Activated CD4-positive, CD25-positive, alpha-beta regulatory T cell treated with anti-CD3 and anti-CD28 coated beads, Interleukin-2, amount 50 U/mL, for 72 hours (primary cell): Measurements from ENCODE around the gene ELOVL6.
"Not testable (repeated sequence)": the region's sequence is repeated elsewhere in the genome, so short reads cannot be mapped to it uniquely, and the experiment has no call there.

Experiments used
- DNase-seq: peaks from one replicate; pipeline ENCODE4 v3.0.0; 2021

The ELOVL6 gene, protein sequence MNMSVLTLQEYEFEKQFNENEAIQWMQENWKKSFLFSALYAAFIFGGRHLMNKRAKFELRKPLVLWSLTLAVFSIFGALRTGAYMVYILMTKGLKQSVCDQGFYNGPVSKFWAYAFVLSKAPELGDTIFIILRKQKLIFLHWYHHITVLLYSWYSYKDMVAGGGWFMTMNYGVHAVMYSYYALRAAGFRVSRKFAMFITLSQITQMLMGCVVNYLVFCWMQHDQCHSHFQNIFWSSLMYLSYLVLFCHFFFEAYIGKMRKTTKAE

DNA sequence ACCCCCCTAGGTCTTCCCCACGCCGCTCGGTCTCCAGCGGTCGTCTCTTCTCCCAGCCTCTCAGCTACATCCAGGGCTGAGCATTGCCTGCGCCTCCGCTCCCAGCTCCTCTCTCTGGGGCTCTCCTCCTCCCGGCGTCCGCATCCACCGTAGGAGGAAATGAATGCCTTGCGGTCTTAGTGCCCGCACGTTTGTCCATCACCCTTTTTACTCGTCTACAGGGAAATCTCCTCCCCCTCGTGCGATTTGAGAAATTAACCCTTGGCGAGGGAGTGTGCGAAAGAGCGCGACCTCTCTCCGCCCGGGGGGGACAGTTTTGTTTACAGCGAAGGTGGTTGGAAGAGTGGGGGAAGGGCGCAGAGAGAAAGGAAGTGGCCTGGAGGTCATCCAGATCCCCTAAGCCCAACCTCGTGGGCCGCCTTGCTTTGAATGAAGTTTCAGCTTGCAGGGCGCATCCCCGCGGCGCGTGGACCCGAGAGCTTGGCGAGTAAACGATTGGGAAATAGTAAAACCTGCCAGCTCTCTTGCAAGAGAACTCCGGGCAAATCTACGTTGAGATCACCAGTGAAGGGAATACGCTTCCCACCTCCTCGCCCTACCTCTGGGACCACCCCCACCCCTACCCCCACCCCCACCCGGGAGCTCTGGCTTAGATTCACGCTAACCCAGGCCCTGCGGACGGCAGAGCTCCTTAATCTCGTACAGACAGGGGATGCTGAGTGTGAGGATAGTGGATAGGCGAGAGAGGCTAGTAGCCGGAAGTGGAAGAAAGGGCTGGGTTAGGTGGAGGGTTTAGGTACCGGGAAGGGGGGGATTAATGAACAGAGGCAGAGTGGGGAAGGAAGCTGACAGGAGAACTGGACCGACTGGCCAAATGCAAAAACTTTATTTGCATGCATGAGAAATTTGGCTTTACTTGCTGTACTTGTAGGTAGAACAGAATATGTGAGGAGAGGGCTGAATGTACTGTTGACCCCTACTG lies at the start of gene ELOVL6:
Gene ELOVL6, minus strand, starts transcription at position 181 of the 982 bp plus-strand sequence. CDS start 280 bp downstream, outside the sequence.
- DNase-seq = no peak

DNA sequence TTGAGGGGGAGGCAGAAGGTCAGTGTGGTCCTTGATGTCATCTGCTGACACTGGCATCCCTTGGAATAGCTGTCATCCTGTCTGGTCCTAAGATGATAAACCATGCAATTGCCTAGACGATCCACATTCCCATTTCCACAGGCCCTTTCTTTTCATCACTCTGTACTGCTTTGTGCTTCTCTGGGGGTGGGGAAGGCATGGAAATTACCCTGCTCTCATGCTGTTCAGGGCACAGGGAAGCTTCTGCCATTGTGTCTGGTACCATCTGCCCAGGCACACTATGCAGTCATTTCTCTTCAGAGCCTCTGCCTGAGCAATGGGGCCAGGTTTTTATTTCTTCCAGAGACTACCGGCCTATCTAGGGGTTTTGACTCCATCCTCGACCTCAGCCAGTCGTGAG lies 49.7 kb upstream of the ELOVL6 start:
- no peak for DNase-seq

DNA sequence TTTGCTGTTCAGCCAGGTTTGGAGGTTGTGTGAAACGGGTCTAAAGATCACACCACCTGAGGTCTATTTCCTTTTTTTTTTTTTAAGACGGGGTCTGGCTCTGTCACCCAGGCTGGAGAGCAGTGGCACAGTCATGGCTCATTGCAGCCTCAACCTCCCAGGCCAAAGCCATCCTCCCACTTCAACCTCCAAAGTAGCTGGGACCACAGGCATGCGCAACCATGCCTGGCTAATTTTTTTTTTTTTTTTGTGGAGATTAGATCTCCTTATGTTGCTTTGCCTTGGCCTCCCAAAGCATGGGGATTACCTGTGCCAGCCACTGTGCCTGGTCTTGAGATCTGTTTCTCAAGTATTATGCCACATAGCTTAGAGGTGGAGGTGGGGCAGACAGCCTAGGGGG lies 49.2 kb upstream of the ELOVL6 start:
- DNase-seq = no peak

DNA sequence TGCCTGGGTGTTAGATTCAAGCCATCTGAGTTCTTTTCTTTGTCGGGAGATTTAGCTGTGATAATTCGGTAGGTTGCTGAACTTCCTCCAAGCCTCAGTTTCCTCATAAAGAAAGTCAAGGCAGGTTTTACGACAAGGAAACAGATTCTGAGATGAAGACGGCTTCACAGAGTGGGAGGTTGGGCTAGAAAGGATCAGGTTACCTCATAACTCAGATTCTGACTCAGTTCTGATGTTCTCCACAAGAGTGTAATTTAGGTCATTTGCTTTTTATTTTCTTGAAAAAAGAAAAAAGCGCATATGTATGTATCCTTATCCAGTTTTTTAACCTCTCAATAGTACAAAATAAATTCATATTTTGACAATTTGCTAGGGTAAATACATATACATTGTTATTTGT lies 47.2 kb upstream of the ELOVL6 start:
- no peak for DNase-seq

DNA sequence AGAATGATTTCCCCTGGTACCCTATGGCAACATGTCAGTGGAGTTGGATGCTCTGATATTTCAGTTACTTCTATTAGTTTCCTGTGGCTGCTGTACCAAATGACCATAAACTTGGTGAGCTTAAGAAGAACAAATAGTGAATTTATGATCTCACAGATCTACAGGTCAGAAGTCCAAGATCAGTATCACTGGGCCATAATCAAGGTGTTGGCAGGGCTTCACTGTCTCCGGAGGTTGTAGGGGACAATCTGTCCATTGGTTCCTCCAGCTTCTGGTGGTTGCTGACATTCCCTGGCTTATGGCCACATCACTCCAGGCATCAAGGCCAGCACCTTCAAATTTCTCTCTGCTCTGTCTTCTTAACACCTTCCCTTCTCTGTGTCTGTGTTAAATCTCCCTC lies 37.9 kb upstream of the ELOVL6 start:
- DNase-seq = no peak

DNA sequence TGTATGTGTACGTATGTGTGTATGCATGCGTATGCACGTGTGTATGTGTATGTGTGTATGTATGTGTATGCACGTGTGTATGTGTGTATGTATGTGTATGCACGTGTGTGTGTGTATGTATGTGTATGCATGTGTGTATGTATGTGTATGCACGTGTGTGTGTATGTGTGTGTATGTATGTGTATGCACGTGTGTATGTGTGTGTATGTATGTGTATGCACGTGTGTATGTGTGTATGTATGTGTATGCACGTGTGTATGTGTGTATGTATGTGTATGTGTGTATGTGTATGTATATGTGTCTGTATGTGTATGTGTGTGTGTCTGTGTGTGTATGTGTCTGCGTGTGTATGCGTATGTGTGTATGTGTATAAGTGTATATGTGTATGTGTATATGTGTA lies 35.2 kb upstream of the ELOVL6 start:
- not testable (repeated sequence) for DNase-seq

DNA sequence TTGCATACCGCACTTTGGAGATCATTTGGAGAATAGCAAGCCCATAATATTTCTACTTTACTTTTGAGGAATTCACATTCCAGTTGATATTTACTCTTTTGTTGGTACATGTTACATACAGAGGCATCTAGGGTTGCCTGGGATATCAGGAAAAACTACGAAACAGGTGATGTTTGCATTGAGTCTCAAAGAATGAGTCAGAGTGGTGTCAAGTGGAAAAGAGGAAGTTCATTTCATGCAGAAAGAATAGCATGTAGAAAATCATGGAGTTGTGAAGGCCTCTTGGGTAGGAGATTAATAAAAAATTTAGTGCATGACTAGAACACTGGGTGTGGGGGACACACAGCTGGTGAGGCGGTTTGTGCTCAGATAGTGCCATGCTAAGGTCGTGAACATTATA lies 33.5 kb upstream of the ELOVL6 start:
- no peak for DNase-seq

DNA sequence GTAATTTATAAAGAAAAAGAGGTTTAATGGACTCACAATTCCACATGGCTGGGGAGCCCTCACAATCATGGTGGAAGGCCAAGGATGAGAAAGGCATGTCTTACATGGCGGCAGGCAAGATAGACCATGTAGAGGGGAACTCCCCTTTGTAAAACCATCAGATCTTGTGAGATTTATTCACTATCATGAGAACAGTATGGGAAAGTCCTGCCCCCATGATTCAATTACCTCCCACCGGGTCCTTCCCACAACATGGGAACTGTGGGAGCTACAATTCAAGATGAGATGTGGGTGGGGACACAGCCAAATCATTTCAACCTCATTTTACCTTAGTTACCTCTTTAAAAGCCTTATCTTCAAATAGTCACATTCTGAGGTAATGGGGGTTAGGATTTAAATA lies 30.9 kb upstream of the ELOVL6 start:
- DNase-seq = no peak

DNA sequence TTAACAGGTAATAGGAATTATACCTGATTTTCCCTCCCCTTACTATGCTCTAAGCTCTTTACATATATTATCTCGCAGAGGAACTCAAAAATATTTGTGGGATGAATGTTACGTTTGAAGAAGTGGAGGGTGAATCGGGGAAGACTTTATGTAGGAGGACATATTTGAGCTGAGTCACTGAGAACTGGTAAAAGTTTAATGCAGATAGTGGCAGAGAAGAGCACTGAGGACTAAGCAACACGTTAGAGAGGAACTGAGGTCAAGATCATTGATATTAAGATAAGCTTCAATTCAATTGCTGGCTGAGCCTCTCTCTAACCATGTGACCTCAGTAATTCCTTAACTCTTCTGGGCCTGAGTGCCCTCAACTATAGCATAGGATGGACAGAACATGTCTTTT lies 26.4 kb upstream of the ELOVL6 start:
- DNase-seq = no peak

DNA sequence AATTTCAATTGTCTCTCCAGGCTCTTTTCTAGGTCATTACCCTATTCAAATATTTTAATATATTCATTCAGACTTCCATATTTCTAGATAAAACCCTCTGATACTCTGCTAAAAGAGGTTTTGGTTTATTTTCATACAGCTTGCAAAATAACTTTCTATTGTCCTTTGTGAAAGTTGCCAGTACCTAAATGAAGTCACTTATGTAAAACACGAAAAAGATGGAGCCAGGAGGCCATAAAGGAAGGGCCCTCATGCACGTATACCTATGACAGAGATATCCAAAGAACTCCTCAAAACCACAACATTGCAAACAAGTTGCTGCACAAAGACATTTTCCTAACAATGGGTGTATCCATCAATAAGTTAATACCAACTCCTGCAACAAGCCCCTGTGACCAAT lies 25.7 kb upstream of the ELOVL6 start:
- no peak for DNase-seq

DNA sequence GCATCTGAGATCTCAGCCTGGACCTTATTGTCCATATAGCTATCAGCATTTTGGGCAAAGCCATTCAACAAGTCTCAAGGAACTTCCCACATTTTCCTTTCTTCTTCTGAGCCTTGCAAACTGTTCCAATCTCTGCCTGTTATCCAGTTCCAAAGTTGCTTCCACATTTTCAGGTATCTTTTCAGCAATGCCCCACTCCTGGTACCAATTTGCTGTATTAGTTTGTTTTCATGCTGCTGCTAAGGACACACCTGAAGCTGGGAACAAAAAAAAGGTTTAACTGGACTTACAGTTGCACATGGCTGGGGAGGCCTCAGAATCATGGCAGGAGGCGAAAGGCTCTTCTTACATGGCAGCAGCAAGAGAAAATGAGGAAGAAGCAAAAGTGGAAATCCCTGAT lies 20.5 kb upstream of the ELOVL6 start:
- not testable (repeated sequence) for DNase-seq

DNA sequence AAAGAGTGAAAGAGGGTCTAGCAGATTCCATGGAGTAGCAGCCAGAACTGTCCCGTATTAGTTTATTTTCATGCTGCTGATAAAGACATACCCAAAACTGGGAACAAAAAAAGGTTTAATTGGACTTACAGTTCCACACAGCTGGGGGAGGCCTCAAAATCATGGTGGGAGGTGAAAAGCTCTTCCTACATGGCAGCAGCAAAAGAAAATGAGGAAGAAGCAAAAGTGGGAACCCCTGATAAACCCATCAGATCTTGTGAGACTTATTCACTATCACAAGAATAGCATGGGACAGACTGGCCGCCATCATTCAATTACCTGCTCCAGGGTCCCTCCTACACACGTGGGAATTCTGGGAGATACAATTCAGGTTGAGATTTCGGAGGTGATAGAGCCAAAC lies 18.8 kb upstream of the ELOVL6 start:
- not testable (repeated sequence) for DNase-seq

DNA sequence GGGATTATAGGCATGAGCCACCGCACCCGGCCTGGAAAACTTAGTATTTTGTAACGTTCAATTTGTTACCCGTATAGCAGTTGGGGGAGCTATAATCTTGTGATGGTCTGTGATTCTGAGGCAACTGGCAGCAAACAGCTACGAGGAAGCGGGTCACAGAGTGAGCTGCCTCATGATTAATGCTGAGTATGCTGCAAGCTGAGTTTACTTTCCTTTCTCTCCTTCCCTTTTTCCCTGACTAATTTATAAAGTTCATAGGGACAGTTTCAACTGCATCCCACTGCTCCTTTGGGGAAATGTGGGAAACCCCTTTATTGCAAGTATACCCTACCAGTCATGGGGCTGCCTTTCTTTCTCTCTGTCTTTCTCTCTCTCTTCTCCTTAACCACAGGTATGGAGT lies 17.7 kb upstream of the ELOVL6 start:
- no peak for DNase-seq

DNA sequence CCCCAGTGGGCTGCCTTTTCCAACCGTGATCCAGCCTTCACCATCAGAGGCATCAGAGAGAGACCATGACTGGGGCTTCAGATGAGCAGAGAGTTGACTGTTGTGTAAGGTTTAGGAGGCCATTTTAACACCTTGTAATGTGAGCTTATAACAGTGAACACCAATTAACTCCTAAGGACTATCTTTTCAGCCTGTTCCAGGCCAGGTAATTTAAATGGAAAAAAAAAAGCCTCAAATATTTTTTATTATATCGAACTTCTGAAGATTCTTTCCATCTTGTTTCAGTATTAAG lies 13.3 kb upstream of the ELOVL6 start:
- no peak for DNase-seq

DNA sequence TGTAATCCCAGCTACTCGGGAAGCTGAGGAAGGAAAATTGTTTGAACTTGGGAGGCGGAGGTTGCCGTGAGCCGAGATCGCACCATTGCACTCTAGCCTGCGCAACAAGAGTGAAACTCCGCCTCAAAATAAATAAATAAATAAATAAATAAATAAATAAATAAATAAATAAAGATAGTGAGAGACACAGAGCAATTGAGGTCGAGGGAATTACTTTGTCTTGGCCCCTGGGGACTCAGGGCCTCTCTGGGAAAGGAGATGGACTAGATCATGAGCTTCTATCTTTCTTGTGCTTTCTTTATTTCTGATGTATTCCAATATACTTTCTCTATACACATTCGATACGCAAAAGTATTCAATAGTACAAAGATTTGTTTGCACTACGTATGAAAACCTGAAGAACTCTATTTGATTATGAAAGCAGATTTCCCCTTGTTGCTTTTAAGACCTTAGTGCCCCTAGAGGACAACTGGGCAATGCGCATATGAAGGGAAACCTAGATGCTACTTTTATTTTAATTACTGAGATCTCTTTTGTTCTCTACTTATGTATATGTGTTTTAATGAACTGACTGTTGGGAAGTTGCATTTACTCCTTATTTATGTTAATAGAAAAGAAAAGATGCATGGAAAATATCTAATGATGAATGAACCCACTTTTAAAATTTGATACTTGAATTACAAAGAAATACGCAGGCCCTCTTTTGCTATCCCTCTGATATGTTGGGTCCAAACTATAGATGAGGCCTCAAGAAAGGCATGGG lies 12.8 kb upstream of the ELOVL6 start:
- no peak for DNase-seq

DNA sequence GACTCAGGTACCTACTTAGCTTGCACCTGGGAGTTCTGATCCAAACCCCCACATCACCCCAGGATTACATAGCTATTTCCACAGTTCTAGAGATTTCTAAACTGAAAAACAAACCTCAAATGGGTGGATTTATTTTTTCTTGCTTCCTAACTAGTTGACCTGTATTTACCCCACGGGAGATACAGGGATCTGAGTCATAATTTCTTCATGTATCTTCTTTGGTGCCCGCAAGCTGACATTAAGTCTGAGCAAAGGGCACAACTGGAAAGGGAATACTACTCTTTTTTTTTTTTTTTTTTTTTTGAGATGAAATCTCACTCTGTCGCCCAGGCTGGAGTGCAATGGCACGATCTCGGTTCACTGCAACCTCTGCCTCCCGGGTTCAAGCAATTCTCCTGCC lies 10.0 kb upstream of the ELOVL6 start:
- DNase-seq = no peak

DNA sequence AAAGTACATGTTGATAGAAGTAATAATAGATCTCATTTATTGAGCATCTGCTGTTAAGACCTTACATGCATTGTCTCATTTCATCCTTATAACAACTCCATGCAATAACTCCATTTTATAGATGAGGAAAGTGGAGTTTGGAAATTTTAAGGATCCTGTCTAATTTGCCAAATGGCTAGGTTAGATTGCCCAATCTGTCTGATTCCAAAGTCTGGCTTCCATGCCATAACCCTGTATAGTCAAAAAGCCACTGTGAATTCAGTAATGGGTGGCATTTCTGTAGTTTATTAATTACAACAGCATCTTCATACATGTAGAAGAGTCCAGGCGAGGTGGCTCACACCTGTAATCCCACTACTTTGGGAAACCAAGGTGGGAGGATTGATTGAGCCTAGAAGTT lies 8.8 kb upstream of the ELOVL6 start:
- no peak for DNase-seq

DNA sequence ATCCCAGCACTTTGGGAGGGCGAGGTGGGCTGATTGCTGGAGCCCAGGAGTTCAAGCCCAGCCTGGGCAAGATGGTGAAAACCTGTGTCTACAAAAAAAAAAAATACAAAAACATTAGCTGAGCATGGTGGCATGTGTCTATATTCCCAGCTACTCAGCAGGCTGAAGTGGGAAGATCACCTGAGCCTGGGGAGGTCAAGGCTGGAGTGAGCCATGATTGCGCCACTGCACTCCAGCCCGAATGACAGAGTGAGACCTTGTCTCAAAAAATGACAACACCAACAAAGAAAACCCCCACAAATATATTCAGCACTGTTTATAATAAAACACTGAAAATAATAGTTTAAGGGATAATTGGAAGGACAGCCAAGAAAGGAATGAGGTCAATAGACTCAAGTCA lies 3.6 kb upstream of the ELOVL6 start:
- DNase-seq = no peak

DNA sequence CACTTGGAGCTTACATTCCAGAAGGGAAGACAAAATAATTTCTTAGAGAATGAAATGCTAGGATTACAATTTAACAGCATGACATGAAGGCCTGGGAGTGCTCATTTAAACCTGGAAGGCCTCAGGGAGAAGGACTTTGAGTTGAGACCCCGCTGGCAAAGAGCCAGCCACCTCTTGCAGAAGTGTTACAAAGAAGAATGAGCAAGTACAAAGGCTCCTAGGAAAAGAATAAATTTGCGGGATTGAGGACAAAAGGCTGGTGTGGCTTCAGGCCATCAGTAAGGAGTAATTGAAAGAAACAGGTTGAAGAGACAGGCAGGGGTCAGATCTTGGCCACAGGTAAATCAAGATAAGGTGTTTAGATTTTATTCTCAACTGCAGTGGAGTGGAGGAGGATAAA lies 3.1 kb upstream of the ELOVL6 start:
- DNase-seq = no peak

DNA sequence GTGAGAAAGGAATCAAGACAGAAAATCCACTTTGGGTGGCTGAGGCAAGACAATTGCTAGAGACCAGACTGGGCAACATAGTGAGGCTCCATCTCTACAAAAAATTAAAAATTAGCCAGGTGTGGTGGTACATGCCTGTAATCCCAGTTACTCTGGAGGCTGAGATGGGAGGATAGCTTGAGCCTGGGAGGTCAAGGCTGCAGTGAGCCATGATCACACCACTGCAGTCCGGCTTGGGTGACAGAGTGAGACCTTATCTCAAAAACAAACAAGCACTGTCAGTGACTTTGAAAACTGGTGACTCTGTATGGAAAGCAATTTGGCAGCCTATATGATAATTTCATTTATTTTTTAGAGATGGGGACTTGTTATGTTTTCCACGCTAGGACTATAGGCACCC lies 2.3 kb upstream of the ELOVL6 start:
- DNase-seq = no peak

DNA sequence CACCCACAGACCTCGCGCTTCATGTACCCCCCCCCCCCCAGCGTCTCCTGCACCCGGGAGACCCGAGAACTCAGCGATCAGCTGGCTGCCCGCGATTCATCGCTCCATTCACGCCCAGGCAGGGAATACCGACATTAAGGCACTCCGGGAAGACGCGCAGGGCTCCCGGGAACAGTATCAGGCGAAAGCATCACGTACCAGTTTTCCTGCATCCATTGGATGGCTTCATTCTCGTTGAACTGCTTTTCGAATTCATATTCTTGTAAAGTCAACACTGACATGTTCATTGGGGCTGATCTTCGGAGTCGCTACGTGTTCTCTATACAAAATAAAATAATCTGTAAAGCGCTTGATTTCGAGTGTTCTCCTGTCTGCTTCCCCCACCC lies 373 bp downstream of the ELOVL6 start:
- no peak for DNase-seq

DNA sequence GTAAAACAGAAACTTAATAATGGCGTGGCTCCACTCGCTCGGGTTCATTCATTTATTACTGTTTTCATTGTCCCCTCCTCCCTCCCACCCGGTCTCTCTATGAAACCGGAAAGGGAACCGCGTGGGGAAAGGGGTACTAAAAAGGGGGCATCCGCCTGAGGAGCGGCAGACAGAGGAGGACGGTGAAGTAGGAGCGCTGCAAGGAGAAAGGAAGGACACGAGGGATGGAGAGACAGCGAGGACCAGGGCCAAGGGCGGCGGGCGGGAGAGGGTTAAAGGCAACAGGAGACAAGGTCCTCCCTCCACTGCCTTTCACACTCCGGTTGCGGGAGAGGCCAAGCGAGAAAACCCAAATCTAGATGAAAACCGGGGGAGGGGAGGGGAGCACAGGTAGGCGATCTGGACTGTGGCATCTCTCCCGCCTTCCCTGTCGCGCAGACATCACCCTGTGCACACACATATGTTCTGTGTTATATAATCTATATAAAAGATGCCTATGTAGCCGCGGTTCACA lies 829 bp downstream of the ELOVL6 start:
- peak; percentile 40 for DNase-seq

DNA sequence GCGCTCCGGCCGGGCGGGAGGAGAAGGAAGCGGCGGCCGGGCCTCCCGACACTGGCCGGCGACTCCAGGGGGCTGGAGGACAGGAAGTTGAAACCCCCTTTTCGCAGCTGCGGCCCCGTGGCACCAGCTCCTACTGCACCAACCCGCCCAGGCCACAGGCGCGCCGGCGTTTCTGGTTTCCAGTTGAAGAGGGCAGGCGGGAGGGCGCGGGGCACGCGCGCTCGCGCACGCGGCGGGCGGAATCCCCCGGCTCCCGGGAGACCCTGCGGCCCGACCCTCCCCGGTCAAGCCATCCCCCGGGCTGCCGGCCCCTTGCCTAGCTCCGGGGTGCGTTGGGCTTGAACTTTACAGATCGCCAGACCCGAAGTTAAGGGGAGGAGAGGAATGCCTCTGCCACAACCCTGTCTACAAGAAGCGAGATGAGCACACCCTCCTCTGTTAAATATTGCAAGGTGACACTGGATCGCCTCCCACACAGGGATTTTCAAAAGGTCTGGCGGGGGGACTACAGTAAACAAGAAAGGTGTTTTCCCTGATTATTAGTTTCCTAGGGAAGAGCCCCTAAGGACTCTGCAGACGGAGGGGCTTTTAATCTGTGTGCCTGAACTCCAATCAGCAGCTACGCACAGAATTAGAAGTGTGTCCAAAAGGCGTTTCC lies 1.4 kb downstream of the ELOVL6 start:
- peak; percentile 58 for DNase-seq
